Coronary artery (tissue), 2 donors: ENCODE results near the gene OR9I1.

Experiments used
- DNase-seq: peaks from one replicate; pipeline ENCODE4 v3.0.0-alpha.2; 2017; ENCODE audit warnings: low spot score
- H3K27ac ChIP-seq, 2 donors: fragments of 200-600 bp; sonication (generic); one replicate each; pipeline ENCODE4 v1.5.1; 2016 to 2019
- H3K4me3 ChIP-seq: fragments of 200-600 bp; sonication (generic); 2 replicates; pipeline ENCODE4 v1.5.1; 2016; ENCODE audit warnings: mild to moderate bottlenecking, moderate library complexity
- TF ChIP-seq, protein P1 (sequence below): fragments of 200-600 bp; sonication (generic); IDR thresholded peaks from one replicate; pipeline ENCODE4 v1.5.1; 2019; ENCODE audit warnings: antibody characterized with exemption

OR9I1 gene, protein sequence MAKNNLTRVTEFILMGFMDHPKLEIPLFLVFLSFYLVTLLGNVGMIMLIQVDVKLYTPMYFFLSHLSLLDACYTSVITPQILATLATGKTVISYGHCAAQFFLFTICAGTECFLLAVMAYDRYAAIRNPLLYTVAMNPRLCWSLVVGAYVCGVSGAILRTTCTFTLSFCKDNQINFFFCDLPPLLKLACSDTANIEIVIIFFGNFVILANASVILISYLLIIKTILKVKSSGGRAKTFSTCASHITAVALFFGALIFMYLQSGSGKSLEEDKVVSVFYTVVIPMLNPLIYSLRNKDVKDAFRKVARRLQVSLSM

DNA sequence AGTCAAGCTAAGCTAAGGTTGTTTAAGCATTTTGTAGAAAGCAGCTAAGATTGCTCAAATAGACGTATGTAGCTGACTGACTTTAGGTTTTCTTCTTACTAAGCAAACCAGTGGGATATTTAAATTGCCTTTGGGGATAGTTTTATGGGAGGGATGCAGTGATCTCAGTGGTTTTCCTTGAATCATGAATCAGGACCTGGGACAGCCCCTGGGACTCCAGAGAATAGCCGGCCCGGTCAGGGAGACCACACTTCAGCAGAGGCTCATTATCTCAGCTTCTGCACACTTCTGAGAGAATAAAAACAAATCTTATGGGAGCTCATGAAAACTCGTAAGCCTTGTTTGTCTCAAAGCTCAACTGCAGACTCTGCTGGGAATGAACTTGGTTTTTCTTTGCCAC lies at the start of gene OR9I1:
Gene OR9I1, minus strand, starts transcription at position 62 of the 400 bp plus-strand sequence. CDS start 6,086 bp downstream, outside the sequence.
- TF ChIP-seq, protein P1, sequence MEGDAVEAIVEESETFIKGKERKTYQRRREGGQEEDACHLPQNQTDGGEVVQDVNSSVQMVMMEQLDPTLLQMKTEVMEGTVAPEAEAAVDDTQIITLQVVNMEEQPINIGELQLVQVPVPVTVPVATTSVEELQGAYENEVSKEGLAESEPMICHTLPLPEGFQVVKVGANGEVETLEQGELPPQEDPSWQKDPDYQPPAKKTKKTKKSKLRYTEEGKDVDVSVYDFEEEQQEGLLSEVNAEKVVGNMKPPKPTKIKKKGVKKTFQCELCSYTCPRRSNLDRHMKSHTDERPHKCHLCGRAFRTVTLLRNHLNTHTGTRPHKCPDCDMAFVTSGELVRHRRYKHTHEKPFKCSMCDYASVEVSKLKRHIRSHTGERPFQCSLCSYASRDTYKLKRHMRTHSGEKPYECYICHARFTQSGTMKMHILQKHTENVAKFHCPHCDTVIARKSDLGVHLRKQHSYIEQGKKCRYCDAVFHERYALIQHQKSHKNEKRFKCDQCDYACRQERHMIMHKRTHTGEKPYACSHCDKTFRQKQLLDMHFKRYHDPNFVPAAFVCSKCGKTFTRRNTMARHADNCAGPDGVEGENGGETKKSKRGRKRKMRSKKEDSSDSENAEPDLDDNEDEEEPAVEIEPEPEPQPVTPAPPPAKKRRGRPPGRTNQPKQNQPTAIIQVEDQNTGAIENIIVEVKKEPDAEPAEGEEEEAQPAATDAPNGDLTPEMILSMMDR, result no peak
- Histone ChIP-seq H3K4me3 (no peak within 1 kb of the TSS), H3K27ac (no peak within 1 kb of the TSS)
- no peak for DNase-seq

DNA sequence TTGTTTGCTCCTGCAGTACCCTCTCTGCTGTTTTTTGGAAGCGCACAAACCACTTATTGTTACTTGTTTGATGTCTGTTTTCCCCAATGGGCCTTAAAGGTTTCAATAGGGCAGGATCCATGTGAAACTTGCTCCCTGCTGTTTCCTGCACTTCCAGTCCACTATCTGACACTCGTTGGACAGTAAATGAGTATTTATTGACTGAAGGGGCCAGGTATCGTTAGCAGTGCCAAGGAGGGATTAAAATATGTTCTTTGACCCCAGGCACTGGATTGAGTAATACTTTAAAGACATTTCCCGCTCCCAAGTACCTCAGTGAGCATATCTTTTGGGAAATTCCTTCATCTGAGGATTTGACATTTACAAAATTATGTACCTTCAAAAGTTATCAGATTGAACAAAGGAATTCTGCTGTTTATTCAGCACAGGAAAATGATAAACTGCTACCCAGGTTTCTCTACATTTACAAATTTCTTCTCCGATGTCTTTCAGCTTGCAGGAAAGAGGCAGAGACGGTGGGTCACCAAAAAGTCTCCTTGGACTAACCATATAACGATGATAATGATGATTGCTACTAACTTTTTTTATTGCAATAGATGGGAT lies 40.3 kb upstream of the OR9I1 start:
- DNase-seq, result no peak
- no peak overlapping the region for H3K27ac ChIP-seq
- no peak overlapping the region for H3K4me3 ChIP-seq
- TF ChIP-seq, protein P1, result no peak

DNA sequence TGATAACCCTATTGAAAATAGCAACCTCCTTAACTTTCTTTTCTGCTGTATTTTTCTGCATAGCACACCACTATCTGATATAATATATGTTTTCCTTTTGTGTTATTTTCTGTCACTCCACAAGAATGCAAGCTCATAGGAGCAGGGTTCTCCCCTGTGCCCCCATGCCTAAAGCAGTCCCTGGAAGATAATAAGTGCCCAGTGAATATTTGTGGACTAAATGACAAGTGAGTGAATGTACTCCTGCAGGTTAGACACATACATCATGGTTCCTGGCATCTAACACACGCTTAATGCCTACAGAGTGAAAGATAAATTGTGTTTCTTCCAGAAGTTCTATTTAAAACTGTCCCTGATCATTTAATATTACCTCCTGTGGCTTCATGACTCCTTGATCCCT lies 39.7 kb upstream of the OR9I1 start:
- TF ChIP-seq, protein P1, result no peak
- DNase-seq, result no peak
- Histone ChIP-seq H3K4me3 (no peak overlapping the region), H3K27ac (no peak overlapping the region)

DNA sequence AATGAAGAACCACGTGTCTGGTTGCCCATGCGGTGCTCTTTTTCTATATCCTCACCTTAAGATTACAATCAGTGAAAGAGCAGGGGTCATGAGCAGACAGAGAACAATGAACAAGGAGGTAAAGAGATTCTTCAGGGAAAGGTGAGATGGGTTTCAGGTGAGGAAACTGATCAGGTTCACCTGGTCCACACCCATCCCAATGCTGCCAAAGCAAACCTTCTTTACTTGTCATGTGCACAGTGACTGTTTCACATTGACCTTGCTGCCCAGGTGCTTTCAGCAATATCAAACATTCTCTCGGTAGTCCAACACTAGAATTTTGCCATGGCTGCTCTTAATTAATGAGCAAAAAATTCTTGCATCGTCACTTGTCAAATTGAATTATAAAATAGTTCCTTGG lies 39.1 kb upstream of the OR9I1 start:
- no peak overlapping the region for H3K27ac ChIP-seq
- DNase-seq, result no peak

DNA sequence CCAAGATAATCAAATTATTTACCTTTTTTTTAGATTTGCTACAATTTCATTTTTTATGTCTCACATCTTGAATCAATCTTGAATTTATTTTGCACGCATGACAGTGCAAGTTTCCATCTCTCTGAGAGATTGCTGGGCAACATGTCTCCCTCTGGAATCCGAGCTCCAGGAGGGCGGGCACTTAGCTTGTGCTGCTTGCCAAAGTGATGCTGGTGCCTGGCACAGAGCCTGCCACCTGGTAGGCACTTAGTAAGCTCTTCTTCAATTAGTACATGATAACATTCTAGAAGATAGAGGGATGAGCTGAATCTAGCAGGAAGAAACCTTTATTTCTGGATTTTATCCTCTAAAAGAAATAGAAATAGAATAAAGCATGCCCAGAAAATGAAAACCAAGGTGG lies 27.5 kb upstream of the OR9I1 start:
- no peak overlapping the region for H3K27ac ChIP-seq
- TF ChIP-seq, protein P1, result no peak
- H3K4me3 ChIP-seq, result no peak overlapping the region
- DNase-seq, result no peak

More for the DNA sequence above, 39.1 kb upstream of the OR9I1 start:
- H3K4me3 ChIP-seq, result no peak overlapping the region
- TF ChIP-seq, protein P1, result no peak

DNA sequence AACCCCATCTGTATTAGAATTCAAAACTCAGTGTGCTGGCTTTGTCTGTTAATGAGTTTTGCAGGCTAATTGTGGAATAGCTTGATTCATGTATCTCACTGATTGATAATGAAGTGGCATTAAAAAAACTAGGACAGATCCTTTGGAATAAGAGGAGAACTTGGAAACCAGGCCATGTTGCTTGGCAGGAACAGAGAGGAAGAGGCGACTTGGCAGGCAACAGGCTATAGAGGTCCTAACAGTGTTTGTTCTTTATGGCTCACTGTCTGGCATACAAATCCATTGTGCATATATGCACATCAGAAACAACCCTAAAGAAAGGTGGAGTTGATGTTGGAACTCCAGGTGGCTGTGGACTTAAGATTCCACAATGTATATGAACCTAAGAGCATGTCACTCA lies 17.4 kb upstream of the OR9I1 start:
- TF ChIP-seq, protein P1, result no peak
- no peak overlapping the region for H3K27ac ChIP-seq
- no peak overlapping the region for H3K4me3 ChIP-seq
- DNase-seq, result no peak

DNA sequence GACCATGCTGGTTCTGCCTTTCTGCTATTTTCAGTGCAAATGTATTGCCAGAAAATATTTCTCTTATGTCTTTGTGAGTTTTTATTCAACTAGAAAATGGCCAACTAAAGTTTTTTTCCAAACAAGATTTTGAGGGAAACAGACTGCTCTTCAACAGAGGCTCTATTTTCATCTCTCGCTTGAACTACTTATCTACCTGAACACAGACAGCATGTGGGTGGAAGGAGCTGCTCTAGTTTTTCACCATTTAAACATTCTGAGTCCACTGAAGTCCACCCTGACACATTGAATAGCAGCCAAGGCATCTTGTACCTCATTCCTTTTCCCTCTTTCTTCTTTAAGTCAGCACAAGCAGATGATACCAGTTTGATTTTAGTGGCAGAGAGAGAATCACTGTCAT lies 9.8 kb upstream of the OR9I1 start:
- no peak for DNase-seq
- H3K4me3 ChIP-seq, result no peak overlapping the region
- no peak overlapping the region for H3K27ac ChIP-seq
- TF ChIP-seq, protein P1, result no peak
